Activated CD8-positive, alpha-beta T cell treated with anti-CD3 and anti-CD28 coated beads for 36 hours (primary cell): ENCODE results near the gene CDH12. TPM values are rescaled to one million over a fixed set of nuclear protein-coding genes. Genes with fewer than 3 reads are reported as not detected.

Experiments
- ATAC-seq: fragments of 200-7000 bp; cut with Tn5 transposase; one replicate; pipeline ENCODE4 v1.10.0; 2021; ENCODE audit warnings: mild to moderate bottlenecking, moderate library complexity
- CTCF ChIA-PET: fragments of 350-600 bp; sonication (Branson Sonifier 250); formaldehyde crosslinking; loops from one replicate; lab custom pipeline; 2021; ENCODE audit warnings: antibody characterized with exemption; lab: Charles Lee
- POLR2A ChIA-PET: fragments of 350-600 bp; sonication (Branson Sonifier 250); formaldehyde crosslinking; loops from one replicate; lab custom pipeline; 2021; ENCODE audit warnings: antibody characterized with exemption; lab: Charles Lee
- DNase-seq: peaks from one replicate; pipeline ENCODE4 v3.0.0-alpha.2; 2020
- H3K27ac Mint-ChIP-seq: one replicate; pipeline ENCODE4 v1.8.0; 2021; ENCODE audit warnings: mild to moderate bottlenecking, mixed read lengths
- H3K27me3 Mint-ChIP-seq: one replicate; pipeline ENCODE4 v1.8.0; 2021; ENCODE audit warnings: mixed read lengths
- H3K36me3 Mint-ChIP-seq: one replicate; pipeline ENCODE4 v1.8.0; 2021; ENCODE audit warnings: low read depth, mixed read lengths
- H3K4me1 Mint-ChIP-seq: one replicate; pipeline ENCODE4 v1.8.0; 2021; ENCODE audit warnings: low read depth, mixed read lengths
- H3K4me3 Mint-ChIP-seq: one replicate; pipeline ENCODE4 v1.8.0; 2021; ENCODE audit warnings: mild to moderate bottlenecking, moderate library complexity, mixed read lengths
- H3K9me3 Mint-ChIP-seq: one replicate; pipeline ENCODE4 v1.8.0; 2021; ENCODE audit warnings: mixed read lengths
- CTCF ChIP-seq: fragments of 200-600 bp; IDR thresholded peaks from one replicate; pipeline ENCODE4 v1.8.0; 2022; ENCODE audit warnings: antibody characterized with exemption, mild to moderate bottlenecking
- intact Hi-C: fragments of 100-400 bp; cut with micrococcal nuclease; formaldehyde crosslinking; loops from one replicate; pipeline ENCODE4 v1.10.0; 2022
- total RNA-seq, 2 experiments: library from RNA; stranded (reverse); gene quantifications; one replicate each; pipeline ENCODE4 v1.2.3, GENCODE V29; 2021

CDH12 gene
- total RNA-seq, 2 experiments from 2014 or later, result not detected

DNA sequence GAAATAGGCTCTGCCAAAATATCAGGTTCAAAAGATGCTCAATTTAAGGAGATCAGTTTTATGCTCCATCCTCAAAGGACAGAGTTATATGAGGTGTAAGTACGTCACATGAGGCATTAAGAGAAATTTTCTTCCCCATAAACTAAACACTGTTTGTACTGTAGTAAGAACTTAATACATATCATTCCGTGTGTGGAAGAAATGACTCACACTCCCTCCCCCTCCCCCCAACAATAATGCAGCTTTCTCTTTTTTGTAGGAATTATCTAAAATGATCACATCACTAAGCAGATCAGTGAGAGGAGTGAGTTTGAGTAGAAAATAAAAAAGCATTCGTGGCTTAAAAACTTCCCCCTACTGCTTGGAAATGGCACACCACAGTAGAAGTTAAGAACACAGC lies 2.2 kb downstream of the CDH12 start:
- peaks cover 5% of the 10 kb centered on the region for H3K9me3 Mint-ChIP-seq
- intact Hi-C loops, result no loop called here
- no peak overlapping the region for H3K4me3 Mint-ChIP-seq
- no peak overlapping the region for H3K27ac Mint-ChIP-seq
- ChIA-PET CTCF (no interaction called here), POLR2A (no interaction called here)
- no peak for TF ChIP-seq CTCF
- H3K36me3 Mint-ChIP-seq, result no peaks in the 10 kb centered on the region
- no peak for ATAC-seq
- no peak for DNase-seq
- H3K4me1 Mint-ChIP-seq, result peaks cover 6% of the 10 kb centered on the region
- peaks cover 2% of the 10 kb centered on the region for H3K27me3 Mint-ChIP-seq

DNA sequence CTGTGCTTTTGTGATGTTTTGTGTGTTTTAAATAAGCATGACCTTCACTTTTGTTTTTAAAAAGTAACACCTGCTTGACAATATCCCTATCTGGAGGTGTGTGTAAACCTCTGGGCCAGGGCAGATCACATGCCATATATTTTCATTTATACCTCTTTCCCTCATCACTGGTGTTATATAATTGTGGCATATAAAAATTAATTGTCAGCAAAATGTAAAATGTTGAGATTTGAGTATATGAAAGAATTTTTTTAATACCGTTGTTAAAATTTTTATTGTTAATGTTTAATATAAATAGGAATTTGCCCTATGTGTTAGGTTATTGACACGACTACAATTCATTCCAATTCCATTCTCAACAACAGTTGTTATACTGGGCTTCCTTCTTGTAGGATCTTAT lies 6.5 kb downstream of the CDH12 start:
- CTCF ChIA-PET, result no interaction called here
- H3K27ac Mint-ChIP-seq, result no peak overlapping the region
- no peak for DNase-seq

GRCh38 chr5:22844636-22845035 lies 8.5 kb downstream of the CDH12 start:
- intact Hi-C loops, result no loop called here
- ChIA-PET POLR2A (no interaction called here), CTCF (no interaction called here)
- no peak for DNase-seq
- H3K27me3 Mint-ChIP-seq, result no peaks in the 10 kb centered on the region
- no peak for ATAC-seq
- H3K4me3 Mint-ChIP-seq, result no peak overlapping the region
- no peak for TF ChIP-seq CTCF
- H3K36me3 Mint-ChIP-seq, result no peaks in the 10 kb centered on the region
- no peaks in the 10 kb centered on the region for H3K4me1 Mint-ChIP-seq
- no peak overlapping the region for H3K27ac Mint-ChIP-seq
- H3K9me3 Mint-ChIP-seq, result peaks cover 17% of the 10 kb centered on the region

More for the DNA sequence above, 6.5 kb downstream of the CDH12 start:
- no peaks in the 10 kb centered on the region for H3K36me3 Mint-ChIP-seq
- no peak for ATAC-seq
- POLR2A ChIA-PET, result no interaction called here
- intact Hi-C loops, result no loop called here
- peaks cover 6% of the 10 kb centered on the region for H3K9me3 Mint-ChIP-seq
- TF ChIP-seq CTCF, result no peak
- H3K4me3 Mint-ChIP-seq, result no peak overlapping the region
- no peaks in the 10 kb centered on the region for H3K4me1 Mint-ChIP-seq
- no peaks in the 10 kb centered on the region for H3K27me3 Mint-ChIP-seq

DNA sequence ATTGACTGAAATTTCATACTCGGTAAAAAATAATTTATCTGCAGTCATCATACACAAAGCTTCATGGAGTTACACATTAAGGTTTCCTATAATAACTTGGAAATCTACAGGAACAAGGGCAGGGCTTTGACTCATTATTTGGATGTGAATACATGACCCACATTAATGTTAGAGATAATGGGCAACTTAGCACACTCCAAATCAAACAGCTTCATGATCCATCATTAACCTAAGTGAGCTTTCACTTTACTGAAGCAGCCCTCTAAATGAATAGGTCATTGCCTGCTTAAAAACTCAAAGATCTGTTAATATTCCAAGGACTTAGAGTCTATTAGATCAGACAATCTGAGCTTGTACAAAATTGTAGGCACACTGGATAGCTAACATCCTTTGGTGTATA lies 9.0 kb downstream of the CDH12 start:
- ATAC-seq, result no peak
- intact Hi-C loops, result no loop called here
- no peak overlapping the region for H3K27ac Mint-ChIP-seq
- no peaks in the 10 kb centered on the region for H3K27me3 Mint-ChIP-seq
- no peaks in the 10 kb centered on the region for H3K4me1 Mint-ChIP-seq
- CTCF ChIA-PET, result no interaction called here
- H3K9me3 Mint-ChIP-seq, result peaks cover 17% of the 10 kb centered on the region
- no peak for DNase-seq
- no peak for TF ChIP-seq CTCF
- no peak overlapping the region for H3K4me3 Mint-ChIP-seq
- H3K36me3 Mint-ChIP-seq, result no peaks in the 10 kb centered on the region
- POLR2A ChIA-PET, result no interaction called here

- no peak for DNase-seq
- ATAC-seq, result no peak
- Mint-ChIP-seq H3K27ac (no peak overlapping the region), H3K4me1 (no peaks in the 10 kb centered on the region), H3K27me3 (no peaks in the 10 kb centered on the region), H3K9me3 (peaks cover 18% of the 10 kb centered on the region), H3K36me3 (no peaks in the 10 kb centered on the region), H3K4me3 (no peak overlapping the region)
- intact Hi-C loops, result no loop called here
- no peak for TF ChIP-seq CTCF
- POLR2A ChIA-PET, result no interaction called here
- CTCF ChIA-PET, result no interaction called here
Observed at GRCh38 chr5:22842574-22842973, 10.6 kb downstream of the CDH12 start.
